Neural crest cell (in vitro differentiated cells): ENCODE measurements around the gene AGTPBP1. TPM values are rescaled to one million over a fixed set of nuclear protein-coding genes. Genes with fewer than 3 reads are reported as not detected.

ENCODE experiments used
- DNase-seq: peaks from one replicate; pipeline ENCODE4 v3.0.0; 2021; ENCODE audit warnings: low read depth, mixed read lengths, low spot score
- H3K27ac Mint-ChIP-seq: one replicate; pipeline ENCODE4 v1.8.0; 2021; ENCODE audit warnings: mild to moderate bottlenecking, mixed read lengths; ENCODE audit not compliant: unreplicated experiment
- H3K27me3 Mint-ChIP-seq: 2 replicates; pipeline ENCODE4 v1.8.0; 2021; ENCODE audit warnings: low read depth, mild to moderate bottlenecking, mixed read lengths
- H3K36me3 Mint-ChIP-seq: 2 replicates; pipeline ENCODE4 v1.8.0; 2021; ENCODE audit warnings: low read depth, mild to moderate bottlenecking, mixed read lengths
- H3K4me1 Mint-ChIP-seq: 2 replicates; pipeline ENCODE4 v1.8.0; 2021; ENCODE audit warnings: mixed read lengths
- H3K4me3 Mint-ChIP-seq: one replicate; pipeline ENCODE4 v1.8.0; 2021; ENCODE audit warnings: mild to moderate bottlenecking, mixed read lengths
- H3K9me3 Mint-ChIP-seq: 2 replicates; pipeline ENCODE4 v1.8.0; 2021; ENCODE audit warnings: mixed read lengths
- total RNA-seq: library from RNA; stranded (reverse); gene quantifications from 2 replicates; pipeline ENCODE4 v1.2.1, GENCODE V29; 2021
- TF ChIP-seq, protein P1 (sequence below): fragments of 200-600 bp; sonication (generic); conservative IDR thresholded peaks from 2 replicates; pipeline ENCODE4 v1.5.0; 2021; ENCODE audit warnings: antibody characterized with exemption, mild to moderate bottlenecking

The AGTPBP1 gene
- total RNA-seq, 1 donor from 2014 or later: 43.0 TPM

DNA sequence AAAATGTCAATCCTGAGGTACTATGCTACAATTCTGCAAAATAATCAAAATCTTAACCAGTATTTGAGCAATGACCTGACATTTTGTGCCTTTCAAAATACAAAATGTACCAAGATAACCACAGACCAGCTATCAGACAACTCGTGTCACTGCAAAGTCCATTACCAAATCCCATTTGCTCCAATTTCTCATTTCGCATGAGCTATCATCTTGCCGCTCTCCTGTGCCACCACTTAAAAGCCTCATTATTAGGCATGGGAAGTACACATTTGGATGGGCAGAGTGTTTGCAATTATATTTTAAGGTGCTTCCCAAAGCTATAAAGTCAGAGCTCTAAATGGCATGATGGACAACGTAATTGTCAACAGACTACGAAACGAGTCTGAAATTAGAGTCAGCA is 205.2 kb downstream of the AGTPBP1 start:
- Mint-ChIP-seq H3K27ac (no peak overlapping the region), H3K36me3 (no peaks in the 10 kb centered on the region), H3K9me3 (no peaks in the 10 kb centered on the region), H3K27me3 (no peaks in the 10 kb centered on the region), H3K4me3 (no peak overlapping the region), H3K4me1 (no peaks in the 10 kb centered on the region)
- TF ChIP-seq, protein P1, sequence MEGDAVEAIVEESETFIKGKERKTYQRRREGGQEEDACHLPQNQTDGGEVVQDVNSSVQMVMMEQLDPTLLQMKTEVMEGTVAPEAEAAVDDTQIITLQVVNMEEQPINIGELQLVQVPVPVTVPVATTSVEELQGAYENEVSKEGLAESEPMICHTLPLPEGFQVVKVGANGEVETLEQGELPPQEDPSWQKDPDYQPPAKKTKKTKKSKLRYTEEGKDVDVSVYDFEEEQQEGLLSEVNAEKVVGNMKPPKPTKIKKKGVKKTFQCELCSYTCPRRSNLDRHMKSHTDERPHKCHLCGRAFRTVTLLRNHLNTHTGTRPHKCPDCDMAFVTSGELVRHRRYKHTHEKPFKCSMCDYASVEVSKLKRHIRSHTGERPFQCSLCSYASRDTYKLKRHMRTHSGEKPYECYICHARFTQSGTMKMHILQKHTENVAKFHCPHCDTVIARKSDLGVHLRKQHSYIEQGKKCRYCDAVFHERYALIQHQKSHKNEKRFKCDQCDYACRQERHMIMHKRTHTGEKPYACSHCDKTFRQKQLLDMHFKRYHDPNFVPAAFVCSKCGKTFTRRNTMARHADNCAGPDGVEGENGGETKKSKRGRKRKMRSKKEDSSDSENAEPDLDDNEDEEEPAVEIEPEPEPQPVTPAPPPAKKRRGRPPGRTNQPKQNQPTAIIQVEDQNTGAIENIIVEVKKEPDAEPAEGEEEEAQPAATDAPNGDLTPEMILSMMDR: no peak
- no peak for DNase-seq

DNA sequence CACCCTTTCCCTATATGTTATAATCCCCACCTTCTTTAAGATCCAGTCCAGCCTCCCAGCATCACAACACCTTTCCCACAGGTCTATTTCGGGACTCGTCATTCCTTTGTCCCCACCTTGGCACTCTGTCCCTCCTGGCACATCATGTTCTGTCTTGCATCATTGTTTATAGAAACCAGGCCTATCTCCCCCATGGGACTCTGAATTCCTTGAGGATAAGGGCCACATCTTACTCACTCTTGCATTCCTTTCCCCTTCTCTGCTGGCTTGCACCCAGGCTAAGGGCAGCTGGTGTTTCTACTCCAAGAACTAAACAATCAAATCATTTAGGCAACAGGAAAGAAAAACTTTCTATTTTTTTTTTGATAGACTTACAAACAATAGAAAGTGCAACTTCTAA is 205.7 kb downstream of the AGTPBP1 start:
- Mint-ChIP-seq H3K4me3 (no peak overlapping the region), H3K27ac (peak overlapping the region; percentile 38), H3K4me1 (no peaks in the 10 kb centered on the region), H3K27me3 (no peaks in the 10 kb centered on the region), H3K9me3 (no peaks in the 10 kb centered on the region), H3K36me3 (no peaks in the 10 kb centered on the region)
- no peak for DNase-seq
- TF ChIP-seq, protein P1: no peak

DNA sequence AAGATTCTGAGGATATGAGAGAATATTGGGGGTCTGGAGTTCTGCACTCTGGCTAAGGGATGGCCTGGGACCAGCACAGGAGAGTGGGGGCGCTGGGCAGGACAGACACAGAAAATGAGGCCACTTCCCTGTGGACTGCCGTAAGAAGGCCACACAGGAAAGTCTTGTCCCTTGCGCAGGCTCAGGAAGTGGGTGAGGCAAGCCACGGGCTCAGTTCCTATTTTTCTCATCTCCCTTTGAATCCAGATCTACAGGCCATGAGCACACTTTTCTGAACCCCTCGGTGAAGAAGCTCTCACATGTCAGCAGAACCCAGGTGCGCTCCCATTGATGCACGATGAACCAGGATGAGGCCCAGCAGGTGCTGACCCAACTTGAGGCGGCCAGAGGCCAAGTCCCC is 207.4 kb downstream of the AGTPBP1 start:
- no peaks in the 10 kb centered on the region for H3K36me3 Mint-ChIP-seq
- DNase-seq: no peak
- no peak overlapping the region for H3K4me3 Mint-ChIP-seq
- H3K9me3 Mint-ChIP-seq: no peaks in the 10 kb centered on the region
- TF ChIP-seq, protein P1: no peak
- H3K4me1 Mint-ChIP-seq: no peaks in the 10 kb centered on the region
- no peaks in the 10 kb centered on the region for H3K27me3 Mint-ChIP-seq
- H3K27ac Mint-ChIP-seq: no peak overlapping the region

DNA sequence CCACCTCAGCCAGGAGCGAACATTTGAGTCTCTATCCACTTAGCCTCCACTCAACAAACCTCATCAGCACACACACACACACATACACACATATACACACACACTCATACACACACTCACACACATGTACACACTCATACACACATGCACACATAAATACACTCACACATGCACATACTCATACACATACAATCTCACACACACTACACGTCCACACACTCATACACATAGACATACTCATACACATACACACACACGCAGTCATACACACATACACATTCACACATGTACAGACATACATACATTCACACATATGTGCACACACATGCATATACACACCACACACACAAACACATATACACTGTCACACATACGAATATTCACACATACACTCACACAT is 208.2 kb downstream of the AGTPBP1 start:
- Mint-ChIP-seq H3K27me3 (no peaks in the 10 kb centered on the region), H3K4me3 (no peak overlapping the region), H3K36me3 (no peaks in the 10 kb centered on the region), H3K9me3 (no peaks in the 10 kb centered on the region), H3K4me1 (no peaks in the 10 kb centered on the region), H3K27ac (no peak overlapping the region)
- no peak for DNase-seq
- TF ChIP-seq, protein P1: no peak

DNA sequence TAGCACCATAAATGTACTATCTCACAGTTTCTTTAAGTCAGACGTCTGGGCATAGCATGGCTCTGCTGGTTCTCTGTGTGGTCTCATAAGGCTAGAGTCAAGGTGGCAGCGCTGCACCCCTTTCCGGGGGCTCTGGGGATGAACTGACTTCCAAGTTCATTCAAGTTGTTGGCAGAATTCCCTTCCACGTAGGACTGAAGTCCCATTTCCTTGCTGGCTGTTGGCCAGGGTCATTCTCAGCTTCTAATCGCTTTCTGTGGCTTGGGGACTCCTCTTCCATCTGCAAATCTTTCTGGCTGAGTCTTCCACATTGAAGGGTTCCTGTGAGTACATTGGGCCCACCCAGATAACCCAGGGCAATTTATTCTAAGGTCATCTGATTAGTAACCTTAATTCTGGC is 211.0 kb downstream of the AGTPBP1 start:
- Mint-ChIP-seq H3K4me1 (peaks cover 12% of the 10 kb centered on the region), H3K4me3 (no peak overlapping the region), H3K36me3 (no peaks in the 10 kb centered on the region), H3K9me3 (no peaks in the 10 kb centered on the region), H3K27me3 (no peaks in the 10 kb centered on the region), H3K27ac (no peak overlapping the region)
- TF ChIP-seq, protein P1: no peak
- DNase-seq: no peak

DNA sequence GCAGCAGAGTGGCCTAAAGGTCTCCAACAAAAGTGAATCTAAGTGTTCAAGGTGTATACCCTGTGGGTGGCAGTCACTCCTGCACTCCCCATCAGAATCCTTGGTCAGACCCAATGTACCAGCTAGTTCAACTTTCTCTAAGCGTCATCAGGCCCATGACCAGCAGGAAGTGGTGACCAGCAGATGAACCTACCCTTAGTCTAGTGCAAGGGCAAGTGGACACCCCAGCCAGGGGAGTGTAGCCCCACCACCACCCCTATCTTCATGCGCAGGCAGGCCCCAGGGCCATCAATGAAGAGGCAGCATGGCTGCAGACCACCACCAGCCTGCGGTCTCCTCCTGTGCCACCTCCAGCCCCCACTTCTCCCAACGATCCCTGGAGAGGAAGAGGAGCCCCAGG is 213.1 kb downstream of the AGTPBP1 start:
- H3K27me3 Mint-ChIP-seq: peaks cover 9% of the 10 kb centered on the region
- no peaks in the 10 kb centered on the region for H3K9me3 Mint-ChIP-seq
- H3K27ac Mint-ChIP-seq: peak overlapping the region; percentile 73
- DNase-seq: no peak
- no peak overlapping the region for H3K4me3 Mint-ChIP-seq
- peaks cover 19% of the 10 kb centered on the region for H3K4me1 Mint-ChIP-seq
- TF ChIP-seq, protein P1: no peak
- no peaks in the 10 kb centered on the region for H3K36me3 Mint-ChIP-seq
